Medulla oblongata (tissue), 1 donor: ENCODE data around the gene RNF11.

Experiments used
- DNase-seq: peaks from one replicate; pipeline ENCODE4 v3.0.0-alpha.2; 2015; ENCODE audit errors: extremely low spot score

RNF11 gene

GRCh38 chr1:51263147-51263877 lies 27.2 kb downstream of the RNF11 start:
- DNase-seq, result no peak

- no peak for DNase-seq
Observed at GRCh38 chr1:51264451-51264850, 28.4 kb downstream of the RNF11 start.

GRCh38 chr1:51265618-51266017 lies 29.5 kb downstream of the RNF11 start:
- DNase-seq, result no peak

DNA sequence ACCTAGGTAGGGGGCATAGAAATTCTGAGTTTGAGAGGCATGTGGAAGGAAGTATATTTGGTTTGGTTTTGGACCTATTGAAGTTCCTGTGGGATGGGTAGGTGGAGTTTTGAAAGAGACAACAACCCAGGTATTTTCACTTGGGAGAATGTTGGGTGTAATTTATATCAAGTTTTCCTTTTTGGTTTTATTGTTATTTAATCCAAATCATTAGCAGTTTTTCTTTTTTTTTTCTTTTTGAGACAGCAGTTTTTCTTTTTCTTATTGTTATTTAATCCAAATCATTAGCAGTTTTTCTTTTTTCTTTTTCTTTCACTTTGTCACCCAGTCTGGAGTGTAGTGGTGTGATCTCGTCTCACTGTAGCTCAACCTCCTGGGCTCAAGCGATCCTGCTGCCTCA lies 30.1 kb downstream of the RNF11 start:
- DNase-seq, result no peak

DNA sequence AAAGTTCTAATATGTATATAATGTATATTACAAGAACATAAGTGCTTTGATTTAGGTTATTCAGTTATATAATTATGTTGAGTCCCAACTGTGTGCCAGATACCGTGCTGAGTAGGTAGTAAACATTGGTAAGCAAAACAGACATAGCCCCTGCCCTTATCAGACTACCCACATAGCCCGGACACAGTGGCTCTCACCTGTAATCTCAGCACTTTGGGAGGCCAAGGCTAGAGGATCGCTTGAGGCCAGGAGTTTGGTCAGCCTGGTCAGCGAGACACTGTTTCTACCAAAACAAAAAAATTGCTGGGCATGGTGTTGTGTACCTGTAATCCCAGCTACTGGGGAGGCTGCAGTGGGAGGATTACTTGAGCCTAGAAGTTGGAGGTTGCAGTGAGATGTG lies 30.7 kb downstream of the RNF11 start:
- no peak for DNase-seq

- peak; percentile 53 for DNase-seq
Observed at GRCh38 chr1:51268634-51269033, 32.6 kb downstream of the RNF11 start.

- no peak for DNase-seq
Observed at GRCh38 chr1:51270751-51271150, 34.7 kb downstream of the RNF11 start.

- no peak for DNase-seq
Observed at GRCh38 chr1:51272916-51273315, 36.8 kb downstream of the RNF11 start.

DNA sequence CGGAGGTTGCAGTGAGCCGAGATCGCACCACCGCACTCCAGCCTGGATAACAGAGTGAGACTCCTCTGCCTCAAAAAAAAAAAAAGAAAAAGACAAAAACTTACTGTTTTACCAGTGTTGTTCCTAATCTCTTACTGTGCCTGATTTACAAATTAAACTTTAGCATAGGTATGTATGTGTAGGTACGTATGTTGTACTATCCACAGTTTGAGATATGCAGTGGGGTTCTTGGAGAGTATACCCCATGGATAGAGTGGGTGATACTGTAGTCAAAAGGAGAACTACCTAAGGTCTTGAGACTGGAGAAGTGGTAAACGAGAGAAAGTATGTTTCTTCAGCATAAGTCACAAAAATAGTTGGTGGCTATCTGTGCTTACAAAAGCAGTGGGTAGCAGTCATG lies 38.6 kb downstream of the RNF11 start:
- no peak for DNase-seq

- DNase-seq, result no peak
Observed at GRCh38 chr1:51276286-51276685, 40.2 kb downstream of the RNF11 start.

- no peak for DNase-seq
Observed at GRCh38 chr1:51280321-51280978, 44.4 kb downstream of the RNF11 start.

DNA sequence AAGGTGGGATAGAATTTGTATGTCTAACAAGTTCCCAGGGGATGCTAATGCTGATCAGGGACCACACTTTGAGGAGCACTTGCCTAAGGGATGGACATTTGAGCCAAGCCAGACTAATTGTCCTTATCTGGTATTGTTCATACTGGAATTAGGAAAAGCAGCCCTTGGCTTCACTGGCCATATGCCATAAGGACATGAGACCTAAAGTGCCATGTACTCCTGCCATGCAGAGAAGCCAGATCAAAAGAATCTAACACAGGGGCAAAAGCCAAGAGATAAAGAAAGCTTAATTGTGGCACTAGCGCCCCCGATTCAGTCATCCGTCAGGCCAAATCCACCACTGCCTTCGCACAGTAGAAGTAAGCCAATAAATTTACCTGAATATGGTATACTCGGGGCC lies 45.7 kb downstream of the RNF11 start:
- DNase-seq, result no peak

GRCh38 chr1:51282605-51283004 lies 46.5 kb downstream of the RNF11 start:
- no peak for DNase-seq

DNA sequence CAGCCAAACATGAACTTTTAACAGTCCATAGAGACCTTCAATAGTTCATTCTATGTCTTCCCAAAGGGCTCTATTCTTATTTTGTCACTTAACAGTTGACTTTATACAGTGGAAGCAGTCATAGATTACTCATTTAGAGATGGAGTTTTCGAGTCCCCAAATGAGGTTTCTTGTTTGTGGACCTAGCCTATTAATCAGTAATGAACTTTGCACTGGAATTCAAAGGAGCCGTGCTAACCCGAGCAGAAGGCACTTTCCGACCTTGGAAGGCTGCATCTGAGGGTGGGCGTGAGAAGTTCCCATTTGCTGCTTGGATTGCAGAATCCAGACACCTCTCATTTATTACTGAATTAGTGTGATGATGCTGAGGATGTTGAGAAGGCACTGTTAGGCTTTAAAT lies 47.9 kb downstream of the RNF11 start:
- DNase-seq, result no peak

- no peak for DNase-seq
Observed at GRCh38 chr1:51284487-51284954, 48.4 kb downstream of the RNF11 start.

- no peak for DNase-seq
Observed at GRCh38 chr1:51285055-51285454, 49.0 kb downstream of the RNF11 start.

GRCh38 chr1:51287966-51288365 lies 51.9 kb downstream of the RNF11 start:
- no peak for DNase-seq

GRCh38 chr1:51288578-51288977 lies 52.5 kb downstream of the RNF11 start:
- no peak for DNase-seq

- DNase-seq, result no peak
Observed at GRCh38 chr1:51289676-51290488, 53.8 kb downstream of the RNF11 start.

DNA sequence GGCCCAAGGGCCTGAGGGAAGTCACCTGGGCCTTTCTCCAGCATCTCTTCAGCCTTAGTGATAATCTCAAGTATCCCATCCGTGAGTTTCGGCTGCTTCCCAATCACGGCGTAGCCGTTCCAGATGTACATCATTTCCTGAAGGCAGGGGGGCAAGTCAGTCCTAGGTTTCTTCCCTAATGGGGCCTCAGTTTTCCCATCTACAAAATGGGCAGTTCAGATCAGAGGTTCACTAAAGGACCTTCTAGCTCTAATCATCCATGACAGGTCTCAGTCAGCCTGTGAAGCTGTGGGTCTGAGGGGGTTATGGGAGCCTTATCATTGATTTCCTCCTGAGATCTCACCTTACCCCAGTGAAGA lies 54.4 kb downstream of the RNF11 start:
- no peak for DNase-seq

- no peak for DNase-seq
Observed at GRCh38 chr1:51293898-51294515, 57.9 kb downstream of the RNF11 start.

DNA sequence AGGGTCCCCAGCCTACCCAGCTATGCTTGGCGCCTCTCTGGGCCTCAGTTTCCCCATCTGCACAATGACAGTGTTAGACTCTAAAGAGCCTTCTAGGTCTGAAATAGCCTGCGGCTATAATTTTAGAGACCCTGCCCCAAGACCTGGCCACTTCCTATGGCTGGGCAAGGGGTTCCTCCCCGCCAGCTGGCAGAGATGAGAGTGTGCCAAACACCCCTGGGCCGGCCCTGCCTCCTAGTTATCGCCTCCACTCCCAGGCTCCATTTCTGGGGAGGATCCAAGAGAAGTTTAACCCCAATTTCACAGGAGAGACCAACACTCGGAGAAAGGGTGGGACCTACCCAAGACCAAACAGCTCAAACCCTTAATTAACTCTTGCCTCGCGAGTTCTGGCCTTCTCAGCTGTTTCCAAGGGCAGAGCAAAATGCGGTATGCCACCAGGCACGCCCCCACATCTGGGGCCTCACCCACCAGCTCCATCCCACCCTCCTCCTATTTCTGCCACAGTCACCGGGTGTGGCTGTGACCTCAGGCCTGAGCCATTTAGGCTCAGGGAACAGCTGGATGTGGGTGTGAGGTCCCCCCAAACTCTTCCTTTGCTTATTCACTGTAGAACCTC lies 58.6 kb downstream of the RNF11 start:
- no peak for DNase-seq
